ENCODE data around the gene SLC30A7.
"Not testable (repeated sequence)": the region's sequence is repeated elsewhere in the genome, so short reads cannot be mapped to it uniquely, and the experiment has no call there.

The SLC30A7 gene

DNA sequence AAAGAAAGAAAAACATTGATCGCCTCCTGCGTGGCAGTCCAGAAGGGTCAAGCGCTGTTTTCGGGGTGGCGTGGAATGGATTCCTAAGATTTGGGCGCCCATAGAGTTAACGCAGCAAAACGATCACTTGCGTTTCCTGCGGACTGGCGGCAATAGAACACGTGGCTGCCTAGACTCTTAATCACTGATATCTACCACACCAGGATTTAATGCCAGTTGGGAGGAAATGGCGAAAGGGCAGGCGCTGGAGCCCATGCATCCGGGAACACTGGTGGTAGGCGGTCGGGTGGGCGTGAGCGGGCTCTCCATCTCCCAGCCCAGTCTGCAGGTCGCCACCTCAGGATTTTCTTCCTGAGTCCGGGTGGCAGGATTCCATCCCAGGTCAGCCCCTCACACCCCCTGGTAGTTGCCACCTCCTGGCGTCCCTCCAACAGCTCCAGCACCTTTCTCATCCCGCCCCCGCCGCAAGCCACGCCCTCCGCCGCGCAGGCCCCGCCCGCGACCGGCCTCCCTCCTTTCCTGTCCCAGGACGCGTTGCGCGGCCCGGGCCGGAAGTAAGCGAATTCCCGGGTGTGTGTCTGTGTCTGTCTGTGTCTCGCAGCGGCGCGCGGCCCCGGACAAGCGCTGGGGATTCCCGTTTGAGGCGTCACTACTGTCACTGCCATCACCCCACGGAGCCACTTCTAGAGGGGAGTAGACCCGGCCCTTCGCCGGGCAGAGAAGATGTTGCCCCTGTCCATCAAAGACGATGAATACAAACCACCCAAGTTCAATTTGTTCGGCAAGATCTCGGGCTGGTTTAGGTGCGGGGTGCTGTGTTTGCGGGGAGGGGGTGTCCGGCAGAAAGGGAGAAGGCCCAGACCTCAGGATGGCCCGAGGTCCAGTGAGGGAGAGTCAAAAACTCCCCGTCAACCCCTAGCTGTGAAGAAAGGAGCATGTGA is at the start of gene SLC30A7:
SLC30A7 (plus strand) TSS at position 551 of the 941 bp plus-strand sequence; CDS start at position 724, 173 bp downstream.
- DNase-seq: peak; percentile 83

DNA sequence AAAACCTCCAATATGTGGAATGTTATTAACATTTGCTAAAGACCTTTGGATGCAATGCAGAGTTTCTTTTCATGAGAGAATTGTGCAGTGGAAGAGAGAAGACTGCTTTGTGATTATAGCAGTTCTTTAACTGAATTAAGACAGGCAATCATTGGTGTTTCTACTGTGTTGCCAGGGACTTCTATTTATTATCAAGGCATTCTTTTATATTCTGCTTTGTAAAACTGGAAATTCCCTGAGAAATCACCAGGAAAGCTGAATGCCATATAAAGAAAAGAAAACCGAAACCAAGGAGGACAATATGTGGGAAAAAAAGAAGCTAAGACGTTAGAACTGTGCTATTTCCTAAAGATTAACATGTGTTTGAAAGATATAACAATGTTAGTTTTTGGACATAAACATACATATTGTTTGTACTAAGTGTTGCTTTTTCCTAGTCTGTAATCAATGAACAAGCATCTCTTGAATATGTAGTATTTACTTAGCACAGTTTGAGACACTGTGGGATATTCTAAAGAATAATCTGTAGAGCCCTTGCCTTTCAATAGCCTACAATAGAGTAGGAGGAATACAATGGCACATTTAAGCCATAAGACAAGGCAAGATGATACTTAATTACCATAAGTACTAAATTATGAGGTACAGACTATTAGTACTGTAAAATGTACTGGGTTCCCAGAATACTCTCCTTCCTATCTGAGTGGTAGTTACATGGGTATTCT is 48.4 kb upstream of the SLC30A7 start:
- DNase-seq: no peak

DNA sequence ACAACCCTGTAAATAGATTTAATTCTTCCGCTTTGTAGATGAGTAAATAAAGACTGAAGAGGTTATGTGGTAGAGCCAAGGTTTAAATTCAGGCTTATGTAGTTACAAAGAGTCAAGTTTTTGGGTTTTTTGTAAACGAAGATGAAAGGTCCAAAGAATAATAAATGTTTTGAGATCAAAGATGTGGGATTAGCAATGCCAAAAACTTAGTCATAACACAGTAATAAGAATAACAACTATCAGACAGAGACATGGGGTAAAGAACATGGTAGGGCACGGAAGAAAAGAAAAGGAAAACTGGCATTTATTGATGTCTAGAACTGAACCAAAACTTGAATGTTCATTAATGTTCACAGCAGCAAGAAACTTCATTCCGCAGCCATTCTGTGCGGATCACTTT is 44.2 kb upstream of the SLC30A7 start:
- DNase-seq: no peak

DNA sequence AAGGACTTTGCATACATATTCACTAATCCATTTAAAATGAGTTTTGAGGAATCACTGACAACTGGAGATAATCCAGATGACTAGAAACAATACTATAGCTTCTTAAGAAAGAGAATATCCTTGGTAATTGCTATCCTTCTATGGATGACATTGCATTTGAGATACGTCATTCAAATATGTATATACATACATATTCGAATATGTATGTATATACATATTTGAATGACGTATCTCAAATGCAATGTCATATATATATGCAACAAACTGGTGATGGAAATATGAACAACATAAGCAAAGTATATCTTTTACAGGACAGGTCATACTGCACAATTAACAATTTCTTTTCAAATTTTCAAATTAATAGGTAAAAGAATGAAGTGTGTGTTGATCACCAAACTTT is 42.9 kb upstream of the SLC30A7 start:
- DNase-seq: no peak

GRCh38 chr1:100855116-100855515 is 40.8 kb upstream of the SLC30A7 start:
- DNase-seq: not testable (repeated sequence)

- DNase-seq: no peak
Measured at GRCh38 chr1:100860397-100860991, 35.4 kb upstream of the SLC30A7 start.

- no peak for DNase-seq
Measured at GRCh38 chr1:100861379-100861778, 34.5 kb upstream of the SLC30A7 start.

DNA sequence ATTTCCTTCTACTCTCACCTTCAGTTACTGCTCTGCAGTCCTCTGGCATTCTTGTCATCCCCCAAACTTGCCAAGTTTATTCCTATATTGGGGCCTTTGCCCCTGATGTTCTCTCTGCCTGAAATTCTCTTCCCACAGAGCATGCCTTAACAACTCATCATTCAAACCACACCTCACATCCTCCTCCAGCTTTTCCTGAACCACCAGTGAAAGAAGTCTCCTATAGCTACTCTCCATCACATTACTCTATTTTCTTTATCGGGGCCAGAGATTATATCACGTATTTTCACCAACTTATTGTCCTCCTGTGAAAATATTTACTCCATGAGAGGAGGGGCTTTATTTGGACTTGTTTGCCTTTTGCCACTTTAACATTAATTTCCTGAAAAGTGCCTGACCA is 33.3 kb upstream of the SLC30A7 start:
- DNase-seq: no peak

DNA sequence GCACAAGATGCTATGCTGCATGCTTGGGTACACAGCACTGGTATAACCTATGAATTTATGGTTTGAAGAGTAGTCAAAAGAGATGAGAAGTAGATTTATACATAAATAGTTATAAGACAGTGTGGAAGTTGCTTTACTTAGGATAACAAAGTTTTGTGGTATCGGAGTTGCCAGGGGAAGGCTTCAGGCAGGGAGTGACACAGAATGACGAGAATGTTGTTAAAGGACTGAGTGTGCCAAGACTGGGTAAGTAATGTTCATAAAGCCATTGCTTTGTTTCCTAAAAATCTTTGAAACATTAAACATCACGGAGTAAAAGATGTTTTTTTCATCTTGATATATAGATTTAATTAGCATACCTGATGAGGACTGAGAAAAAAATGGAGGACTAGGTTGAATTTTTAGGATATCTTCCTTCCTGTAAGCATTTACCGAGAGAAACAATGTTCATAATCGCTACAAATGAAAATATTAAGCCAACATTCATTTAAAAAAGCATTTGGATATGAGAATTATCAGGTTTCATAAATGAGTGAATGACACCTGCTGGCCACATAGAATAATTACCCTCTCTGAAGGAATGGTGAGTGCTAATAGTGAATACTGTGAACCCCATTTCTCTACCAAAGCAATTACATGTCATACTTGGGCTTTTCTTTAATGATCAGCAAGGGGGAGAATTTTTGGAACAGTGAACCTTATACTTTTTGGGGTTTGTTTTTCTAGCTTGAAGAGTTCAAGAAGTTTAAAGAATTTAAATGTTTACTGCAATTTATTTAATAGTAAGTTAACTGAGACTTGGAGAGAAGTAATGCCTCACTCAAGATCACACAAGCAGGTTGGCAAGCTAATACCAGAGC is 29.6 kb upstream of the SLC30A7 start:
- DNase-seq: peak; percentile 7

- no peak for DNase-seq
Measured at GRCh38 chr1:100866901-100867206, 29.0 kb upstream of the SLC30A7 start.

GRCh38 chr1:100868364-100868995 is 27.4 kb upstream of the SLC30A7 start:
- no peak for DNase-seq

DNA sequence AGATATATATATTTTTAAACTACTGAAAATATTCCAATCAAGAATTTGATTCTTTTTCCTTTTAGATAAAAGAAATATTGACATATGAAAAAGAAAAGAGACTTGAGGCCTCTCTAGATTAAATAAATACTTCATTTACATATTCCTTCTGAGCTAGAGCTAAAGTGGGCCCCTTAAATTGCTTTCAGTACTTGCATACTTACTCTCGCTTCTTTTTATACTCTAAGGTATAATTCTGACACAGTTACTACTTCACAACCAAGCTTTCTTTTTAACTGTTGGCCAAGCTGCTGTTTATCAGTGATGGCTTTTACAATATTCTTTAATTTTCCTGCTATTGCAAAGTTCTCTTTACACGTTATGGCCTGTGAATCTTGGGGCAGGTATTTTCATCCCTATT is 25.9 kb upstream of the SLC30A7 start:
- no peak for DNase-seq

DNA sequence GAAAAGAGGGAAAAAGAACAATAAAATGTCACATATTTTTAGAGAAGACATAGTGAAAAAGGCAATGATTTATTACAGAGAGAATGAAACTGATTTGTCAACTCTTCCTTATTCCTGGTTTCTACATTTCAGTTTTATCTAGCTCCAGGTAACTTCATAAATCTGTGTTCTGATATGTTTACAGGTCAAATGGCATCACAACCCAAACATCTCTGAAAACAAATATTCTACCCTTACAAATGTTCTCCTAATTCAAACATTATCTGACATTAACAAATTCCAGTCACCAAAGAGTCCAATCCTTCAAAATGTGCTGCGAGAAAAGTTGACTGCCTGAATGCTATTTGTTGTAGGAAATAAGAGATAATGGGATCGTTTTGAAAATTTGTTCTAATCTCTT is 21.5 kb upstream of the SLC30A7 start:
- DNase-seq: no peak

GRCh38 chr1:100875228-100875627 is 20.7 kb upstream of the SLC30A7 start:
- DNase-seq: no peak

- DNase-seq: no peak
Measured at GRCh38 chr1:100876291-100876690, 19.6 kb upstream of the SLC30A7 start.

- no peak for DNase-seq
Measured at GRCh38 chr1:100879422-100879821, 16.5 kb upstream of the SLC30A7 start.

GRCh38 chr1:100881687-100882086 is 14.2 kb upstream of the SLC30A7 start:
- no peak for DNase-seq

GRCh38 chr1:100882698-100883097 is 13.2 kb upstream of the SLC30A7 start:
- no peak for DNase-seq

GRCh38 chr1:100883963-100884362 is 11.9 kb upstream of the SLC30A7 start:
- no peak for DNase-seq

DNA sequence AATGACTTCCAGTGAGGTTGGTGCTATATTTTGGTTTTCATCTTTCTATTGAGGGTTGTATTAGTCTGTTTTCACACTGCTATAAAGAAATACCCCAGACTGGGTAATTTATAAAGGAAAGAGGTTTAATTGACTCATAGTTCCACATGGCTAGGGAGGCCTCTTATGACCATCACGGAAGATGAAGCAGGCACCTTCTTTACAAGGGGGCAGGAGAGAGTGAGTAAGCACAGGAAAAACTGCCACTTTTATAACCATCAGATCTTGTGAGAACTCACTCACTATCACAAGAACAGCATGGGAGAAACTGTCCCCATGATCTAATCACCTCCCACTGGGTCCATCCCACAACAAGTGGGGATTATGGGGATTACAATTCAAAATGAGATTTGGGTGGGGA is 6.9 kb upstream of the SLC30A7 start:
- DNase-seq: not testable (repeated sequence)

DNA sequence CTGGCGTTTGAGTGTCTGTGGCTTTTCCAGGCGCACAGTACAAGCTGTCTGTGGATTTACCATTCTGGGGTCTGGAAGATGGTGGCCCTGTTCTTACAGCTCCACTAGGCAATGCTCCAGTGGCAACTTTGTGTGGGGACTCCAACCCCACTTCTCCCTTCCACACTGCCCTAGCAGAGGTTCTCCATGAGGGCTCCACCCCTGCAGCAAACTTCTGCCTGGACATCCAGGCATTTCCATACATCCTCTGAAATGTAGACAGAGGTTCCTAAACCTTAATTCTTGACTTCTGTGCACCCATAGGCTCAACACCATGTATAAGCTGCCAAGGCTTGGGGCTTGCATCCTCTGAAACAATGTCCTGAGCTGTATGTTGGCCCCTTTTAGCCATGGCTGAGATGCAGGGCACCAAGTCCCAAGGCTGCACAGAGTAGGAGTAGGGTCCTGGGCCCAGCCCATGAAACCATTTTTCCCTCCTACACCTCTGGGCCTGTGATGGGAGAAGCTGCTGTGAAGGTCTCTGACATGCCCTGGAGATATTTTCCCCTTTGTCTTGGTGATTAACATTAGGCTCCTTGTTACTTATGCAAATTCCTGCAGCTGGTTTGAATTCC is 5.9 kb upstream of the SLC30A7 start:
- DNase-seq: not testable (repeated sequence)

DNA sequence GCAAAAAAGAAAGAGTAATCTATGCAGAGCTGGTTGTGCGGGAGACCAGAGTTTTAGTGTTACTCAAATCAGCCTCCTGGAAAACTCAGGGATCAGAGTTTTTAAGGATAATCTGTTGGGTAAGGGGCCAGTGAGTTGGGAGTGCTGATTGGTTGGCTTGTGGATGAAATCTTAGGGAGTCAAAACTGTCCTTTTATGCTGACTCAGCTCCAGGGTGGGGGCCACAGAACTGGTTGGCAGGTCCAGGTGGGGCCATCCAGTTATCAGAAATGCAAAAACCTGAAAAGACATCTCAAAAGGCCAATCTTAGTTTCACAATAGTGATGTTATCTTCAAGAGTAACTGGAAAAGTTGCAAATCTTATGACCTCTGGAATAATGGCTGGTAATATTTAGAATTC is 4.5 kb upstream of the SLC30A7 start:
- no peak for DNase-seq

All from NCI-H1048 (cell line).